GM18870 (cell line): ENCODE data around the gene COPS7A.
"Not testable (repeated sequence)": the region's sequence is repeated elsewhere in the genome, so short reads cannot be mapped to it uniquely, and the experiment has no call there.

Source experiments
- ATAC-seq: cut with Tn5 transposase; IDR thresholded peaks from one replicate; pipeline ENCODE4 v1.9.1; 2021; ENCODE audit warnings: moderate library complexity; ENCODE audit not compliant: unreplicated experiment

Gene COPS7A

DNA sequence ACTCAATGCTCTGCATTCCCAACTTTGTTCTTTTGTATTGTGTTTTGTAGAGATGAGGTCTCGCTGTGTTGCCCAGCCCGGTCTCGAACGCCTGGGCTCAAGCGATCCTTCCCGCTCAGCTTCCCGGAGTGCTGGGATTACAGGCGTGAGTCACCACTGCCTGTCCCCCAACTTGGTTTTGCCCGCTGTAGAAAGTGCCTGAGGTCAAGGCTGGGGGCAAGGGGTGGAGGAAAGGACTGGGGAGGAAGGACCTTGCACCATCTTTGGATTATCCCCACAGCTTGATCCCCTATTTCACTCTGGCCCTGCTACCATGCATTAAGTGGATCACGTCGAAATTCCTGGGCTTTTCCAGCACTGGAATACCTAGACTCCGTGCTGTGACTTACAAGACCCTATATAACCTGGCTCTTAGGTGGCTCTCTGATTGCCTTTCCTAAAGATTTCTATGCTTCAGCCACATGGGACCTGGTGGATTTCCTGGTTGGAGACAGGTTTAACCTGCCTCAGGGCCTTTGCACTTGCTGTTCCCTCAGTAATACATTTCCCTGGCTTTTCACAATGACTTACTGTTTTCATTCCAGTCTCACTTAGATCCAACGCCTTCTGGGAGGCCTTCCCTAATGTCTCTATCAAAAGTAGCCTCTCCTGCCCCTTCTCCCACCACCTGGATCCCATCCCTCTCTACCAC lies 22.6 kb upstream of the COPS7A start:
- ATAC-seq: no peak

DNA sequence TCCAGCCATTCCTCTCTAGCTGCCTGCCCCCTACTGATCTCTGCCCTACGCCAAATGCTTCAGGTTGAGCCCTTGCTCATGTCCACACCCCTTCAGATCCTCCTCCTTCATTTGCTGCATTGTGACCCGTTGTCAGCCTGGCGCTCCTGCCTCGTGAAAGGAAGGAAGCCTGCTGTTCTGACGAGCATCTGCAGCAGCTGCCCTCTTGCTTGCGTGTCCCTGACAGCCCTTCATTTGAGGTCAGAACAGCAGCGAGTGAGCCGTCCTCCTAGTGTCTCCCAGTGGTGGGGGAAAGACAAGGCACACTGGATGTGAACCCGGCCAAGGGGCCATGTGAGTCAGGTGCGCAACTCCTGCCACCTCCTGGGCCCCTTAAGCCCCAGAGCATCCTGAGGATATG lies 20.2 kb upstream of the COPS7A start:
- no peak for ATAC-seq

DNA sequence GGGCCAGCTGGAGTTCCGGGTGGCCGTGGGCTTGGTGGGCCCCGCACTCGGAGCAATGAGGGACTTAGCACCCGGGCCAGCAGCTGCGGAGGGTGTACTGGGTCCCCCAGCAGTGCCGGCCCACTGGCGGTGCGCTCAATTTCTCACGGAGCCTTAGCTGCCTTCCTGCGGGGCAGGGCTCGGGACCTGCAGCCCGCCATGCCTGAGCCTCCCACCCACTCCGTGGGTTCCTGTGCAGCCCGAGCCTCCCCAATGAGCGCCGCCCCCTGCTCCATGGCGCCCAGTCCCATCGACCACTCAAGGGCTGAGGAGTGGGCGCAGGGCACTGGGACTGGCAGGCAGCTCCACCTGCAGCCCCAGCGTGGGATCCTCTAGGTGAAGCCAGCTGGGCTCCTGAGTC lies 15.5 kb upstream of the COPS7A start:
- ATAC-seq: not testable (repeated sequence)

DNA sequence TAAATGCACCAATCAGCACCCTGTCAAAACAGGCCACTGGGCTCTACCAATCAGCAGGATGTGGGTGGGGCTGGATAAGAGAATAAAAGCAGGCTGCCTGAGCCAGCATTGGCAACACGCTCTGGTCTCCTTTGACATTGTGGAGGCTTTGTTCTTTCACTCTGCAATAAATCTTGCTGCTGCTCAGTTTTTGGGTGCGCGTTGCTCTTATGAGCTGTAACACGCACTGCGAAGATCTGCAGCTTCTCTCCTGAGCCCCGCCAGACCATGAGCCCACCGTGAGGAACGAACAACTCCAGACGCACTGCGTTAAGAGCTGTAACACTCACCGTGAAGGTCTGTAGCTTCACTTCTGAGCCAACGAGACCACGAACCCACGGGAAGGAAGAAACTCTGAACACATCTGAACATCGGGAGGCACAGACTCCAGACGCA lies 14.9 kb upstream of the COPS7A start:
- no peak for ATAC-seq

DNA sequence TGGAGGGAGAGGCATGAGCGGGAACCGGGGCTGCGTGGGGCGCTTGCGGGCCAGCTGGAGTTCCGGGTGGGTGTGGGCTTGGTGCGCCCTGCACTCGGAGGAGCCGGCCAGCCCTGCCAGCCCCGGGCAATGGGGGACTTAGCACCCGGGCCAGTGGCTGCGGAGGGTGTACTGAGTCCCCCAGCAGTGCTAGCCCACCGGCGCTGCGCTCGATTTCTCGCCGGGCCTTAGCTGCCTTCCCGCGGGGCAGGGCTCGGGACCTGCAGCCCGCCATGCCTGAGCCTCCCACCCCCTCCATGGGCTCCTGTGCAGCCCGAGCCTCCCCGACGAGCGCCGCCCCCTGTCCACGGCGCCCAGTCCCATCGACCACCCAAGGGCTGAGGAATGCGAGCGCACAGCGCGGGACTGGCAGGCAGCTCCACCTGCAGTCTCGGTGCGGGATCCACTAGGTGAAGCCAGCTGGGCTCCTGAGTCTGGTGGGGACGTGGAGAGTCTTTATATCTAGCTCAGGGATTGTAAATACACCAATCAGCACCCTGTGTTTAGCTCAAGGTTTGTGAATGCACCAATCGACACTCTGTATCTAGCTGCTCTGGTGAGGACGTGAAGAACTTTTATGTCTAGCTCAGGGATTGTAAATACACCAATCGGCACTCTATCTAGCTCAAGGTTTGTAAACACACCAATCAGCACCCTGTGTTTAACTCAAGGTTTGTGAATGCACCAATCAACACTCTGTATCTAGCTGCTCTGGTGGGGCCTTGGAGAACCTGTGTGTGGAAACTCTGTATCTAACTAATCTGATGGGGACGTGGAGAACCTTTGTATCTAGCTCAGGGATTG lies 7.6 kb upstream of the COPS7A start:
- not testable (repeated sequence) for ATAC-seq

DNA sequence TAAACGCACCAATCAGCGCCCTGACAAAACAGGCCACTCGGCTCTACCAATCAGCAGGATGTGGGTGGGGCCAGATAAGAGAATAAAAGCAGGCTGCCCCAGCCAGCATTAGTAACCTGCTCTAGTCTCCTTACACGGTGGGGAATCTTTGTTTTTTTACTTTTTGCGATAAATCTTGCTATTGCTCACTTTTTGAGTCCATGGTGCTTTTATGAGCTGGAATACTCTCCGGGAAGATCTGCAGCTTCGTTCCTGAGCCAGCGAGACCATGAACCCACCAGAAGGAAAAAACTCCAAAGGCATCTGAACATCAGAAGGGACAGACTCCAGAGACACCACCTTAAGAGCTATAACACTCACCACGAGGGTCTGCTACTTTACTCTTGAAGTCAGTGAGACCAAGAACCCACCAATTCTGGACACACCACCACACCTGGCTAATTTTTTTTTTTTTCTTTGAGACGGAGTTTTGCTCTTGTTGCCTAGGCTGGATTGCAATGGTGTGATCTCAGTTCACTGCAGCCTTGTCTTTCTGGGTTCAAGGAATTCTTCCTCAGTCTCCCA lies 6.9 kb upstream of the COPS7A start:
- no peak for ATAC-seq

DNA sequence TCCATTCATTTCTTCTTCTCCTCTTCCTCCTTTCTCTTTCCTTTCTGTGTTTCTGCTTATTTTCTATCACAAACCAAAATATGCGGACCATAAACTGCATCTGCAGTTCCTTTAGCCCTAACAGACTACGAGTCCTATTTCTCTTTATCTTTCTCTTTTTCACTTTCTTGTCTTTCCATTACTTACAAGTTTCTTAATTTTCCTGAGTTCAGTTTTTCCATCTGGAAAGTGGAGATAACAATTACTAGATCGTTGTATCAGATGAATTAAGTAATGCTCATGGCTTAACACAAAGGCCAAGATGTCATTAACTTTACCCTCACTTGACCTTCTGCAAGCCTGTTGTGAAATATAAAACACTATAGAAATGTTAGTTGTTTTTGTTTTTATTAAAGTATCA lies 983 bp upstream of the COPS7A start:
- ATAC-seq: no peak

DNA sequence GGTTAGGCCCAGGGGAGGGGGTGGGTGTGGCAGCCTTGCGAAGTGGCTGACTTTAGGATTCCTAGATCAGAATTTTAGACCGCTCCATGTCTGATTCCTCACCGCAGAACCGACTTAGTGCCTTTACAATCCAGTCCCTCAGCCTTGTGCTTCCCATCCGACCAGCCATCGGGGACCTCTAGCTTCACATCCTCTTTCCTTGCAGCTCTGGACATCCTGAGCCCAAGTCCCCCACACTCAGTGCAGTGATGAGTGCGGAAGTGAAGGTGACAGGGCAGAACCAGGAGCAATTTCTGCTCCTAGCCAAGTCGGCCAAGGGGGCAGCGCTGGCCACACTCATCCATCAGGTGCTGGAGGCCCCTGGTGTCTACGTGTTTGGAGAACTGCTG lies 557 bp downstream of the COPS7A start:
- no peak for ATAC-seq

DNA sequence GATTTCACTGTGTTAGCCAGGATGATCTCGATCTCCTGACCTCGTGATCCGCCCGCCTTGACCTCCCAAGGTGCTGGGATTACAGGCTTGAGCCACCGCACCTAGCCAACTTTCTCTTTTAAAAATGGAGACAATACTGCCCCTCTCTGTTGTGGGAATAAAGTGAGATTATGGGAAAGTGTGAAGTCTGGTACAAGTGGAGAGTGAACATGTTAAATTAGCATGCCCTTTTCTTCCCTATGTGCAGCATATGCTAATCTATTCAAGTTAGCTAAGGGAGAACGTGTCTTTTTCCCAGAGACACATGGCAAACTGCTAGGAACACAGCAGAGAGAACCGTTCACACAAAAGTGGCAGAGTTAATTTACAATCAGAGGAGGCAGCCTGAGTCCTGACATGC lies 1.5 kb downstream of the COPS7A start:
- no peak for ATAC-seq

DNA sequence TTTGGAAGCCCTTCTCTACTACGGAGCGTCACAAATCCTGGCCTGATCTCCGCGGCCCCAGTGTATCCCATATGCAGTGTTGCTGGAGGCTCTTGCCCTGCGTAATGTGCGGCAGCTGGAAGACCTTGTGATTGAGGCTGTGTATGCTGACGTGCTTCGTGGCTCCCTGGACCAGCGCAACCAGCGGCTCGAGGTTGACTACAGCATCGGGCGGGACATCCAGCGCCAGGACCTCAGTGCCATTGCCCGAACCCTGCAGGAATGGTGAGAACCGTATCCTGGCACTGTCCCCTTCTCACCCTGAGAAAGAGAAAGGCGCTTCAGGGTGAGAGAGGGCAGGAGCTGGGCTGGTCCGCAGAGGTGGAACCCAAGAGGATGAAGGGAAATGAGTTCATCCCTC lies 5.3 kb downstream of the COPS7A start:
- no peak for ATAC-seq

DNA sequence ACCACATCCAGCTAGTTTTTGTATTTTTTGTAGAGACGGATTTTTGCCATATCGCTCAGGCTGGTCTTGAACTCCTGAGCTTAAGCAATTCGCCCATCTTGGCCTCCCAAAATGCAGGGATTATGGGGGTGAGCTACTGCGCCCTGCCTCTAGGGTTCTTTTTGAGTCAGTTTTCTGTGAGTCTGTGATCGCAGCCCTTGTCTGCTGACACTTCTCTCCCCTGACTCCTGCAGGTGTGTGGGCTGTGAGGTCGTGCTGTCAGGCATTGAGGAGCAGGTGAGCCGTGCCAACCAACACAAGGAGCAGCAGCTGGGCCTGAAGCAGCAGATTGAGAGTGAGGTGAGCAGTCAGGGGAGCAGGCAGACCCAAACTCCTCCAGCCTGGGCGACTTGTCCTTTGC lies 6.3 kb downstream of the COPS7A start:
- no peak for ATAC-seq

DNA sequence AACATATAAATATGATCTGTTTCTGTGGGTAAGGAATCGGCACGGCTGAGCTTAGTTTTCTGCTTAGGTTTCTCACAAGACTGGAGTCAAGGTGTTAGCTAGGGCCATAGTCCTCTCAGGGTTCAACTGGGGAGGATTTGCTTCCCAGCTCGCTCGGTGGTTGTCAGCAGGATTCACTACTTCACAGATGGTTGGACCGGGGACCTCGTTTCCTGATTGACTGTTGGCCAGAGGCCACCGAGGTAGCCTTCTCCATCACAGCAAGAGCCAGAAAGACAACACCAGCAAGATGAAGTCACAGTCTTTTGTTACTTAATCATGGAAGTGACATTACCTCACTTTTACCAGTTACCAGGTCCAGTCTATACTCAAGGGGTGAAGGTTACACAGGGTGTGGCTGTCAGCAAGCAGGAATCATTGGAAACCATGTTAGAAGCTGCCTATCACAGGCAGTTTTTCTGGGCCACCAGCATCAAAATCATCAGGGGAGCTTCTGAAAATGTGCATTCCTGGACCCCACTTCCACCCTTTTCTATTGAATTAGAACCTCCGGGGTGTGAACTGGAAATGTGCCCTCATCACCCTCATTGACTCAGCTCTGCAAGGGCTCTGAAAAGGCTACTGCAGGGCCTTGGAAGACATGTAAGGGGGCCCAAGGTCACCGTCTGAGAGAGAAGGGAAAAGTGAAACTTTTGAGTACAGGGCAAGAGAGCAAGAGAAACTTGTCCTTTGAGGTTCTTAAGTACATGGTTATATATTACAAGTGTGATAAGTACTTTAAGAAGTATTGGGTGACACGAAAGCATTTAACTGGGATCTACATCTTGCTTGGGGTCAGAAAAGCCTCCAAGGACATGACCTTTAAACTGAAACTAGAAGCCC lies 10.9 kb downstream of the COPS7A start:
- ATAC-seq: no peak

DNA sequence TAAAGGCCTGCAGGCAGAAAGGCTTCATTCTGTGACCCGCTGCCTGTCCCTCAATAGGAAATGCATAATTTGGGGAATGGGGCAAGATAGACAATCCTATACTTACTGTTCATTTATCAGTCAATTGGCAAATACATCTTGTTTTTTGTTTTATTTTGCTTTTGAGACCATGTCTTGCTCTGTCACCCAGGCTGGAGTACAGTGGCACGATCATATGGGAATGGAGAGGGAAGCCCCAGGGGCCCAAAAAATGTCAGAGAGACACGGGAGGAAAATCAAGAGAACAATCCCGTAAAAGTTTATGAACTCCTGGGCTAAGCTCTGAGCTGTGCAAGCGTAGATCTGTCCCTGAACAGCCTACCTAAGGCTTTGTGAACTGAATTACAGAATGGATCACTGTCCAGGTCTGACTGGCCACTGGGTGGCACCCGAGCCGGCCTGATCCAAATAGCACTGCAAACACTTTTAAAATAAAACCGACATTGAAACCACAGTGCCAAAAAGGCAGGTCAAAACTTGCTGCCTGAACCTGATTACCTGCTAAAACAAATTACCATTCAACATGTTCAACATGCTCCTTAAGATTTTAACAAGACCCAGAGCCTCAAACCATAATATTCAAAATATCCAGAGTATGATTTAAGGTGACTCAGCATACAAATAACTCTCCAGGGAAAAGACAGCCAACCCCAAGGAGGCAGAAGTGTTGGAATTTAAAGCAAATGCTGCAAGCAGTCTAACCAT lies 11.8 kb downstream of the COPS7A start:
- ATAC-seq: no peak

DNA sequence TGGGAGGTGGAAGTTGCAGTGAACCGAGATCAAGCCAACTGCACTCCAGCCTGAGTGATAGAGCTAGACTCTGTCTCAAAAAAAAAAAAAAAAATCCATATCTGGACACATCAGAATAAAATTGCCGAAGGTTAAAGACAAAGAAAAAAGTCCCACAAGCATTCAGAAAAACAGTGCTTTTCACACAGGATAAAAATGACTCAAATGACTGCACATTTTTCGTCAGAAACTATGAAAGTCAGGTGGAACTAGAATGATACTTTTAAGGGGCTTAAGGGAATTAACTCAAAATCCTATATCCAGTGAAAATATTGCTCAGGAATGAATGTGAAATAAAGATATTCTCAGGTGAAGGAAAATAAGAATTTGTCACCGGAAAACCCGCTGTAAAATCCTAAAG lies 12.9 kb downstream of the COPS7A start:
- no peak for ATAC-seq

DNA sequence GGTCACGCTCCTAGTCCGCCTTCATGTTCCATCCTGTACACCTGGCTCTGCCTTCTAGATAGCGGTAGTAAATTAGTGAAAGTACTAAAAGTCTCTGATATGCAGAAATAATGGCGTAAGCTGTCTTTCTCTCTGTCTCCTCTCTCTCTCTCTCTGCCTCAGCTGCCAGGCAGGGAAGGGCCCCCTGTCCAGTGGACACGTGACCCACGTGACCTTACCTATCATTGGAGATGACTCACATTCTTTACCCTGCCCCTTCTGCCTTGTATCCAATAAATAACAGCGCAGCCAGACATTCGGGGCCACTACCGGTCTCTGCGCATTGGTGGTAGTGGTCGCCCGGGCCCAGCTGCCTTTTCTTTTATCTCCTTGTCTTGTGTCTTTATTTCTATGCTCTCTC lies 18.2 kb downstream of the COPS7A start:
- ATAC-seq: not testable (repeated sequence)

DNA sequence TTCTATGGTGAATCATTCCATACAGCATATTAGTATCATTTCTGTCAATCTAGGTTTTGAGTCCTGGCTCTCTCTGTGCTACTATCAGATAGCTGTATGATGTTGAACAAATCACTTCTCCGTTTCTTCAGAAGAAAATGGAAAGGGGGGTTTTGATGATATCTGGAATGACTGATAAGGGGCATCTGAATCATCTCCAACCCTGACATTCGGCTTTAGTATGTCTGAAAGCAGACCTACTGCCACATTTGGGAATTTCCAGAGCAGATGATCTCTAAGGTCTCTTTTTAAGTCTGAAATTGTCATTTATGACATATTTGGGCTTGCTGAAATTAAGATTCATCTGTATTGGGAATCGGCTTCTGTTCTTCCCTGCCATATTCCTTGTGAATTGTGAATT lies 19.0 kb downstream of the COPS7A start:
- ATAC-seq: no peak

DNA sequence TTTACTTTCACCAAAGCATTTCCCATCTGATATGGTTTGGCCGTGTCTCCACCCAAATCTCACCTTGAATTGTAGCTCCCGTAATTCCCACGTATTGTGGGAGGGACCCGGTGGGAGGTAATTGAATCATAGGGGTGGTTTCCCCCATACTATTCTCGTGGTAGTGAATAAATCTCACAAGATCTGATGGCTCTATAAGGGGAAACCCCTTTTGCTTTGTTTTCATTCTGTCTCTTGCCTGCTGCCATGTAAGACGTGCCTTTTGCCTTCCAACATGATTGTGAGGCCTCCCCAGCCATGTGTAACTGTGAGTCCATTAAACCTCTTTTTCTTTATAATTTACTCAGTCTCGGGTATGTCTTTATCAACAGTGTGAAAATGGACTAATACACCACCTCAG lies 19.5 kb downstream of the COPS7A start:
- ATAC-seq: not testable (repeated sequence)

DNA sequence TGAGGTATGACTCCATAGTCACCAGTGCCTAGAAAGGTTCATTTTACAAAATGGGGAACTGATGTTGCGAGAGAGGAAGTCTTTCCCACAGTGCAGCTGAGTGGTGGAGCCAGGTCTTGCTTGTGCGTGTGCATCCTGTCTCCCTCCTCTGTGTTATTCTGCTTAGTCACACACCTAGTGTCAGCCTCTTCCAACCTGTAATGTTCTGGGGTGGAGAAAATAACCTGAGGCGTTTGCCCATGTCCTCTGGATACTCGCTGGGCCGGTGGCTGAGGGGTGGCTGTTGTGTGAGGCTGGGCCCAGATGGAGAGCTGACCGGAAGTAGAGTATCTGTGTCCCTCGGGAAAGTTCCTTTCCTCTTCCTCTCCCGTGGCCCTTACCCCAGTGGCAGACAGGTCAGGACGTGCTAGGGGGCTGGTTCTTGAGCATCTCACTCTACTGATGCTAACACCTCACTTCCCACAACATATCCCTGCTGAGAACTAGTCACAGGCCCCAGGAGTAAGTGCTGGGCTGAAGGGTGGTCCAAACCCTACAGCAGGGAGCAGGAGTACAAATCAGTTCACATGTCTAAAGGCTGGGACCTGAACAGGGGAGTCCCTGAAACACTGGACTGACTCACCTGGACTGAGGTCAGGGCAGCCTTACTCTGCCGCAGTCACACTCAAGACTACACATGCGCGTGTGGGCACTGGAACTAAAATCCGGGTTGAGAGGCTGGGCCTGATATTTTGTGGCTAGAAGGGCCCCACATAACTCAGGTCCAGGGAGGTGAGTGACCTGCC lies 22.1 kb downstream of the COPS7A start:
- no peak for ATAC-seq

DNA sequence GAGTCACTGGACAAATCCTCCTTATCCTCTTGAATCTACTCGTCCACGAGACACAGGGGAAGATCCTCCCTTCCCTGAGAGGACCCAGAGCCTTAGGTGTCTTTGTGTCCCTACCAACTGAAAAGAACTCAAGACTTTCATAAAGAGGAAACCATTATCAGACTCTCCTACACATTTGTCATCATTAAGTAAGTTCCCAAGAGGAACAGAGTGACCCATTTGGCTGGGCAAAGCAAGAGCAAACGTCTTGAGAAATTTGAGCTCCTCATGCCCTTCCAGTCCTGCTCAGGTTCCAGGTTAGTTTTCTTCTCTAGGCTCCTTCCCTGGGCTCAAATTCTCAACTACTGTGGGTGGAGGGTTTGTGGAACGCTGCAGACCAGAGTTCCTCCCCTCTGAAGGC lies 23.4 kb downstream of the COPS7A start:
- ATAC-seq: no peak

DNA sequence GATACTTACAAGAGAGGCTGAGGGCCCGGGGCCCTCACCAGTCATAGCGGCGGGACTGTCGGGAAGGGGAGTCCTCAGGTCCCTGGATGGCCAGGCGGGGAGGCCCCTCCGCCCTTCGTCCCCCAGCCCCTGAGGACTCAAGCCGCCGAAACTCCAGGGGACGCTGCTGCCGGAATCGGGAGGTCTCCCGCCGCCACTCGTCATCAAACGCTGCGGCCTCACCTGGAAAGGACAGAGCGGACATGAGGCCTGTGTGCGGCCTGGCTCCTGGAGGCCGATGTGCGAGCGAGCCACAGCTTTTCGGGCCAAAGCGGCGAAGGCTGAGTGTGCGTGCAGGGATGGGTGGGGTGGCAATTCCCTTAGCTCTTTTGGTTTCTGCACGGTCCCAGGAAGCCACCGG lies 24.9 kb downstream of the COPS7A start:
- no peak for ATAC-seq
